Prostate gland (tissue), 2 donors: ENCODE measurements around the gene RMDN3. TPM values are rescaled to one million over a fixed set of nuclear protein-coding genes. Genes with fewer than 3 reads are reported as not detected.
A peak's percentile ranks its signal among the peaks of the same experiment; 100 is the strongest.

Source experiments
- DNase-seq: peaks from one replicate; pipeline ENCODE4 v3.0.0-alpha.2; 2019; ENCODE audit warnings: low spot score
- H3K27ac ChIP-seq, 2 donors: fragments of 200-600 bp; sonication (generic); 2 replicates each; pipeline ENCODE4 v1.5.1; 2017 to 2019
- H3K27me3 ChIP-seq: fragments of 200-600 bp; sonication (generic); replicated peaks from 2 replicates; pipeline ENCODE4 v1.5.1; 2019; ENCODE audit not compliant: insufficient read depth
- H3K36me3 ChIP-seq, 2 donors: fragments of 200-600 bp; sonication (generic); 1 replicate in 1 of 2; 2 replicates in 1 of 2; pipeline versions ENCODE4 v1.5.1 to v1.8.1; 2017 to 2019
- H3K4me1 ChIP-seq: fragments of 200-600 bp; sonication (generic); replicated peaks from 2 replicates; pipeline ENCODE4 v1.5.1; 2019
- H3K4me3 ChIP-seq, 2 donors: fragments of 200-600 bp; sonication (generic); 2 replicates each; pipeline ENCODE4 v1.5.1; 2017 to 2019
- H3K9me3 ChIP-seq: fragments of 200-600 bp; sonication (generic); 2 replicates; pipeline ENCODE4 v1.5.1; 2017
- CTCF ChIP-seq, 4 experiments: fragments of 200-600 bp in 2 of 4; fragments of 450-650 bp in 2 of 4; sonication (generic) in 2 of 4; IDR thresholded peaks; 1 replicate in 3 of 4; 2 replicates in 1 of 4; pipeline ENCODE4 v1.5.1; 2016 to 2019; ENCODE audit warnings: antibody characterized with exemption in 4 of 4, mild to moderate bottlenecking in 2 of 4, moderate library complexity in 2 of 4
- POLR2A ChIP-seq: fragments of 450-650 bp; IDR thresholded peaks from one replicate; pipeline ENCODE4 v1.6.1; 2016; ENCODE audit warnings: antibody characterized with exemption, mild to moderate bottlenecking
- POLR2AphosphoS5 ChIP-seq: sonication (generic); formaldehyde crosslinking; IDR thresholded peaks from one replicate; pipeline ENCODE4 v1.6.1; 2017; ENCODE audit warnings: antibody characterized with exemption
- WGBS: methylation state at CpG from one replicate; pipeline ENCODE4 v1.1.5; 2018; 5-methylcytosine and 5-hydroxymethylcytosine counted together
- intact Hi-C: fragments of 100-400 bp; cut with DNase I; formaldehyde crosslinking; loops from one replicate; pipeline ENCODE4 v1.14.2; 2022
- total RNA-seq, 2 donors: library from RNA; depleted of rRNA; stranded (reverse); fragments of >200 nt; gene quantifications; one replicate each; pipeline ENCODE4 v1.1.0, GENCODE V29; 2016

RMDN3 gene
- total RNA-seq, 2 donors from 2014 or later = 28.2 to 31.9 TPM

GRCh38 chr15:40759961-40760360, 4.9 kb upstream of the RMDN3 start:
- H3K27me3 ChIP-seq = no peaks in the 10 kb centered on the region
- no peaks in the 10 kb centered on the region for H3K9me3 ChIP-seq
- no peaks in the 10 kb centered on the region for H3K36me3 ChIP-seq
- H3K4me3 ChIP-seq = no peak overlapping the region
- H3K27ac ChIP-seq = no peak overlapping the region
- H3K4me1 ChIP-seq = peaks cover 9% of the 10 kb centered on the region
- intact Hi-C loops = no loop called here
- 98% methylated on average over 5 of the region's 5 CpGs for WGBS
- DNase-seq = no peak
- TF ChIP-seq POLR2AphosphoS5 (no peak), CTCF (IDR thresholded peaks at IDR 0.05) (no peak), POLR2A (no peak)

- 16% methylated on average over 6 of the region's 6 CpGs for WGBS
- H3K9me3 ChIP-seq = no peaks in the 10 kb centered on the region
- no peak for DNase-seq
- no peak overlapping the region for H3K4me3 ChIP-seq
- H3K36me3 ChIP-seq = peaks cover 0 to under 1% of the 10 kb centered on the region in 2 donors
- intact Hi-C loops = no loop called here
- no peak for TF ChIP-seq CTCF (IDR thresholded peaks at IDR 0.05)
- no peak for TF ChIP-seq POLR2A
- TF ChIP-seq POLR2AphosphoS5 = no peak
- H3K27ac ChIP-seq = no peak overlapping the region
- H3K27me3 ChIP-seq = no peaks in the 10 kb centered on the region
- no peaks in the 10 kb centered on the region for H3K4me1 ChIP-seq
Measured at GRCh38 chr15:40756938-40757337, 1.9 kb upstream of the RMDN3 start.

GRCh38 chr15:40755812-40756208, 756 bp upstream of the RMDN3 start:
- no peak for DNase-seq
- Histone ChIP-seq H3K36me3 (peaks cover 0 to 9% of the 10 kb centered on the region in 2 donors), H3K27ac (peak overlapping the region; percentile 85 to 91), H3K4me1 (no peaks in the 10 kb centered on the region), H3K27me3 (no peaks in the 10 kb centered on the region), H3K9me3 (no peaks in the 10 kb centered on the region), H3K4me3 (peak overlapping the region; percentile 71 to 74)
- TF ChIP-seq CTCF (IDR thresholded peaks at IDR 0.05) (no peak), POLR2AphosphoS5 (no peak), POLR2A (no peak)
- intact Hi-C loops = no loop called here
- WGBS = 54% methylated on average over 10 of the region's 10 CpGs

- TF ChIP-seq CTCF (IDR thresholded peaks at IDR 0.05) (no peak), POLR2AphosphoS5 (no peak), POLR2A (no peak)
- DNase-seq = no peak
- Histone ChIP-seq H3K27me3 (no peaks in the 10 kb centered on the region), H3K27ac (peak overlapping the region; percentile 85 to 91), H3K4me3 (peak overlapping the region; percentile 71 to 74), H3K36me3 (peaks cover 0 to 9% of the 10 kb centered on the region in 2 donors), H3K4me1 (no peaks in the 10 kb centered on the region), H3K9me3 (no peaks in the 10 kb centered on the region)
- under 1% methylated on average over 22 of the region's 22 CpGs for WGBS
- intact Hi-C loops = no loop called here
Measured at GRCh38 chr15:40754574-40754882, 526 bp downstream of the RMDN3 start.

GRCh38 chr15:40751745-40752144, 3.3 kb downstream of the RMDN3 start:
- Histone ChIP-seq H3K4me1 (no peaks in the 10 kb centered on the region), H3K27me3 (no peaks in the 10 kb centered on the region), H3K27ac (no peak overlapping the region), H3K36me3 (peaks cover 0 to 9% of the 10 kb centered on the region in 2 donors), H3K4me3 (no peak overlapping the region), H3K9me3 (no peaks in the 10 kb centered on the region)
- 93% methylated on average over 12 of the region's 12 CpGs for WGBS
- TF ChIP-seq CTCF (IDR thresholded peaks at IDR 0.05) (no peak), POLR2AphosphoS5 (no peak), POLR2A (no peak)
- DNase-seq = no peak
- intact Hi-C loops = no loop called here
